ENCODE data around the gene RCVRN.

RCVRN gene

DNA sequence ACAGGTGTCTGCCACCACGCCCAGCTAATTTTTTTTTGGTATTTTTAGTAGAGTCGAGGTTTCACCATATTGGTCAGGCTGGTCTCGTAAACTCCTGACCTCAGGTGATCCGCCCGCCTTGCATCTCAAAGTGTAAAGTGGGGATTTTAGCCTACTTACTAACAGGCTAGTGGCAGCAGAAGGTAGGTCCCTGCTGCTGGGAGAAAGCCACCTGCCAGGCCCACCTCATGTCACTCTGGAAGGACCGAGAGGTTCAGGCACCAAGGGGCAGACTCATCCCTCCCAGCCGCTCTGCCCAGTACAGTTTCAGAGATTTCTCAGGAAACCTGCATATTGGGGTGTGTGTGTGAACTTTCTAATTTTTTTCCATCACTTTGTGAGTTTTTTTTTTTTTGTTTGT lies 2.1 kb upstream of the RCVRN start:
- H3K27me3 ChIP-seq (ENCODE audit: control insufficient read depth, insufficient read depth, low read length): no peaks in the 10 kb centered on the region
- peaks cover 8% of the 10 kb centered on the region for H3K4me1 ChIP-seq (ENCODE audit: control insufficient read depth, low read depth, low read length)
- no peaks in the 10 kb centered on the region for H3K36me3 ChIP-seq (ENCODE audit: control insufficient read depth, low read depth, low read length)
- no peak overlapping the region for H3K4me3 ChIP-seq (ENCODE audit: low read length)
- no peaks in the 10 kb centered on the region for H3K9me3 ChIP-seq (ENCODE audit: control insufficient read depth, low read depth, low read length)
- H3K27ac ChIP-seq (ENCODE audit: low read length): no peak overlapping the region
- no peak overlapping the region for H3K9ac ChIP-seq (ENCODE audit: low read length)

- peaks cover 8% of the 10 kb centered on the region for H3K4me1 ChIP-seq (ENCODE audit: control insufficient read depth, low read depth, low read length)
- no peak overlapping the region for H3K4me3 ChIP-seq (ENCODE audit: low read length)
- no peaks in the 10 kb centered on the region for H3K27me3 ChIP-seq (ENCODE audit: control insufficient read depth, insufficient read depth, low read length)
- H3K9me3 ChIP-seq (ENCODE audit: control insufficient read depth, low read depth, low read length): no peaks in the 10 kb centered on the region
- no peak overlapping the region for H3K27ac ChIP-seq (ENCODE audit: low read length)
- no peaks in the 10 kb centered on the region for H3K36me3 ChIP-seq (ENCODE audit: control insufficient read depth, low read depth, low read length)
- no peak overlapping the region for H3K9ac ChIP-seq (ENCODE audit: low read length)
These were observed 1.5 kb upstream of the RCVRN start for GRCh38 chr17:9906616-9907015.

DNA sequence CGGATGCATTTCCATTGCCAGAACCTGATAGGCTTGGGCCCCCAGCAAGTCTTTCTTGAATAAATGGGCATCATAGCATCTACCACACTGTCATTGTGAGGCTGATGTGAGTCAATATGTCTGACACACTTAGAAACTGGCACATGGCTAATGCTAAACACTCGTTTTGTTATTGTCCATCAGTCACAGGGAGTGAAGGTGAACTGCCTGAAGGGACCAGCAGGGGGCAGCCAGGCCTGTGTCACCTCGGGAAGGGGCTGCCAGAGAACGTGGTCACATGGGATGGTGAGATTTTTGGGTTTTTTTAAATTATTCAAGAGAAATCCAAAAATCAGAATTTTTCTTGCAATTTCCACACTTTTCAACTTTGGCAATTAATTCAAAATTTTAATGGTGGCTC lies 831 bp upstream of the RCVRN start:
- Histone ChIP-seq H3K4me3 (ENCODE audit: low read length) (no peak overlapping the region), H3K9me3 (ENCODE audit: control insufficient read depth, low read depth, low read length) (no peaks in the 10 kb centered on the region), H3K36me3 (ENCODE audit: control insufficient read depth, low read depth, low read length) (no peaks in the 10 kb centered on the region), H3K9ac (ENCODE audit: low read length) (no peak overlapping the region), H3K4me1 (ENCODE audit: control insufficient read depth, low read depth, low read length) (peaks cover 8% of the 10 kb centered on the region), H3K27ac (ENCODE audit: low read length) (no peak overlapping the region), H3K27me3 (ENCODE audit: control insufficient read depth, insufficient read depth, low read length) (no peaks in the 10 kb centered on the region)

DNA sequence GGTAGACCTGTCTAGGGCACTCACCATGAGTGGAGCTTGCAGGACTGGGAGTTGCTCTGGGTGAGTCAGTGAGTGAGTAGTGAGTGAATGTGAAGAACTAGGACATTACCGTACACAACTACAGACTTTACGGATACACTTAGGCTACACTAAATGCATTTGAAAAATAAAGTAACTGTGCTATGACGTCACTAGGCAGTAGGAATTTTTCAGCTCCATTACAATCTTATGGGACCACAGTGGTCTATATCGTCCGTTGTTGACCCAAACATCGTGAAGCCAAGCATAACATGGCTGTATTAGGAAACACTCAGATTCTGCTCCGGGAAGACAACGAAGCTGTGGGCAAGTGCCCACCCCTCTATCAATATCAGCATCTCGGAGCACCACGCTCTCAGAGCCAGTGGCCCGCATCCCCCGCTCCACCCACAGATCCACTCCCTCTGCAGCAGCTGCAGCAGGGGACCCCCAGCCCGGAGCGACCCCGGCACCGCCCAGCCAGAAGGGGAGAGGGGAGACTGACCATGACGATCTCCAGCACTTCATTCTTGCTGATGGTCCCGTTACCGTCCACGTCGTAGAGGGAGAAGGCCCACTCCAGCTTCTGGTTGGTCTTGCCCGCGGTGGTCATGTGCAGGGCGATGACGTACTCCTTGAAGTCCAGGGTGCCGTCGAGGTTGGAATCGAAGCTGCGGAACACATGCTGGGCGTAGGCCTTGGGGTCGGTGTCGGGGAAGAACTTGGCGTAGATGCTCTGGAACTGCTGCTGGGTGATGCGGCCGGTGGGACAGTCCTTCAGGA lies 594 bp downstream of the RCVRN start:
- H3K9ac ChIP-seq (ENCODE audit: low read length): no peak overlapping the region
- no peaks in the 10 kb centered on the region for H3K9me3 ChIP-seq (ENCODE audit: control insufficient read depth, low read depth, low read length)
- H3K27me3 ChIP-seq (ENCODE audit: control insufficient read depth, insufficient read depth, low read length): no peaks in the 10 kb centered on the region
- peaks cover 8% of the 10 kb centered on the region for H3K4me1 ChIP-seq (ENCODE audit: control insufficient read depth, low read depth, low read length)
- H3K36me3 ChIP-seq (ENCODE audit: control insufficient read depth, low read depth, low read length): no peaks in the 10 kb centered on the region
- no peak overlapping the region for H3K27ac ChIP-seq (ENCODE audit: low read length)
- no peak overlapping the region for H3K4me3 ChIP-seq (ENCODE audit: low read length)

- no peak overlapping the region for H3K27ac ChIP-seq (ENCODE audit: low read length)
- H3K36me3 ChIP-seq (ENCODE audit: control insufficient read depth, low read depth, low read length): no peaks in the 10 kb centered on the region
- H3K4me3 ChIP-seq (ENCODE audit: low read length): no peak overlapping the region
- no peaks in the 10 kb centered on the region for H3K4me1 ChIP-seq (ENCODE audit: control insufficient read depth, low read depth, low read length)
- no peaks in the 10 kb centered on the region for H3K9me3 ChIP-seq (ENCODE audit: control insufficient read depth, low read depth, low read length)
- no peaks in the 10 kb centered on the region for H3K27me3 ChIP-seq (ENCODE audit: control insufficient read depth, insufficient read depth, low read length)
- H3K9ac ChIP-seq (ENCODE audit: low read length): no peak overlapping the region
These were observed 3.0 kb downstream of the RCVRN start for GRCh38 chr17:9902120-9902519.

GRCh38 chr17:9900784-9901183 lies 4.3 kb downstream of the RCVRN start:
- Histone ChIP-seq H3K4me1 (ENCODE audit: control insufficient read depth, low read depth, low read length) (no peaks in the 10 kb centered on the region), H3K27me3 (ENCODE audit: control insufficient read depth, insufficient read depth, low read length) (no peaks in the 10 kb centered on the region), H3K27ac (ENCODE audit: low read length) (no peak overlapping the region), H3K9ac (ENCODE audit: low read length) (no peak overlapping the region), H3K36me3 (ENCODE audit: control insufficient read depth, low read depth, low read length) (no peaks in the 10 kb centered on the region), H3K4me3 (ENCODE audit: low read length) (no peak overlapping the region), H3K9me3 (ENCODE audit: control insufficient read depth, low read depth, low read length) (no peaks in the 10 kb centered on the region)

DNA sequence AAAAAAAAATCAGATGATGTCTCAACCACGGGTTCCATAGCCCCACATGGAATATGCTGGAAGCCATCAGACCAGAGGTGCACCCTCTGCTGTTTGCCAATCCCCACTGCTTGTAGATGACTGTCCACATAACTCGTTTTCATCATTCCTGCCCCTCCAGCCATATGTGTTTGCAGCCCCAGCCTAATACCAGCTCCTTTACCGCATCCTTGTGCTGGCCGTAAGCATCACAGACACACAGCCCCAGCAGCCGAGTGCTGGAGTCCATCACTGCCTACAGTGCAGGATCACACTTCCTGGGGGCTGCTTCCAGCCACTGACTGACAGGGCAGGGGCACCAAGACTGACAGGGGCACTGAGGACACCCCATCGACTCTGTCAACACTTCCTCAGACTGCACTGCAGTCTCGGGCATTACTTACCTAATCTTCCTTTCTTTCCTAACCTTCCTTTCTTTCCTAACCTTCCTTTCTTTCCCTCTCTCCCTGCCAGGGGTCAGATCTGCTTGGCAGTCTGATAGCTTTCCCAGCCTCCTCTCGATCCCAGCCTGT lies 5.0 kb downstream of the RCVRN start:
- no peak overlapping the region for H3K27ac ChIP-seq (ENCODE audit: low read length)
- no peaks in the 10 kb centered on the region for H3K9me3 ChIP-seq (ENCODE audit: control insufficient read depth, low read depth, low read length)
- no peaks in the 10 kb centered on the region for H3K27me3 ChIP-seq (ENCODE audit: control insufficient read depth, insufficient read depth, low read length)
- H3K4me1 ChIP-seq (ENCODE audit: control insufficient read depth, low read depth, low read length): no peaks in the 10 kb centered on the region
- no peak overlapping the region for H3K9ac ChIP-seq (ENCODE audit: low read length)
- no peak overlapping the region for H3K4me3 ChIP-seq (ENCODE audit: low read length)
- H3K36me3 ChIP-seq (ENCODE audit: control insufficient read depth, low read depth, low read length): no peaks in the 10 kb centered on the region

GRCh38 chr17:9899280-9900043 lies 5.6 kb downstream of the RCVRN start:
- Histone ChIP-seq H3K36me3 (ENCODE audit: control insufficient read depth, low read depth, low read length) (no peaks in the 10 kb centered on the region), H3K9me3 (ENCODE audit: control insufficient read depth, low read depth, low read length) (no peaks in the 10 kb centered on the region), H3K27ac (ENCODE audit: low read length) (no peak overlapping the region), H3K27me3 (ENCODE audit: control insufficient read depth, insufficient read depth, low read length) (no peaks in the 10 kb centered on the region), H3K4me1 (ENCODE audit: control insufficient read depth, low read depth, low read length) (no peaks in the 10 kb centered on the region), H3K9ac (ENCODE audit: low read length) (no peak overlapping the region), H3K4me3 (ENCODE audit: low read length) (no peak overlapping the region)

- Histone ChIP-seq H3K36me3 (ENCODE audit: control insufficient read depth, low read depth, low read length) (no peaks in the 10 kb centered on the region), H3K9me3 (ENCODE audit: control insufficient read depth, low read depth, low read length) (no peaks in the 10 kb centered on the region), H3K27me3 (ENCODE audit: control insufficient read depth, insufficient read depth, low read length) (no peaks in the 10 kb centered on the region), H3K27ac (ENCODE audit: low read length) (no peak overlapping the region), H3K4me3 (ENCODE audit: low read length) (no peak overlapping the region), H3K4me1 (ENCODE audit: control insufficient read depth, low read depth, low read length) (no peaks in the 10 kb centered on the region), H3K9ac (ENCODE audit: low read length) (no peak overlapping the region)
These were observed 6.3 kb downstream of the RCVRN start for GRCh38 chr17:9898812-9899211.

DNA sequence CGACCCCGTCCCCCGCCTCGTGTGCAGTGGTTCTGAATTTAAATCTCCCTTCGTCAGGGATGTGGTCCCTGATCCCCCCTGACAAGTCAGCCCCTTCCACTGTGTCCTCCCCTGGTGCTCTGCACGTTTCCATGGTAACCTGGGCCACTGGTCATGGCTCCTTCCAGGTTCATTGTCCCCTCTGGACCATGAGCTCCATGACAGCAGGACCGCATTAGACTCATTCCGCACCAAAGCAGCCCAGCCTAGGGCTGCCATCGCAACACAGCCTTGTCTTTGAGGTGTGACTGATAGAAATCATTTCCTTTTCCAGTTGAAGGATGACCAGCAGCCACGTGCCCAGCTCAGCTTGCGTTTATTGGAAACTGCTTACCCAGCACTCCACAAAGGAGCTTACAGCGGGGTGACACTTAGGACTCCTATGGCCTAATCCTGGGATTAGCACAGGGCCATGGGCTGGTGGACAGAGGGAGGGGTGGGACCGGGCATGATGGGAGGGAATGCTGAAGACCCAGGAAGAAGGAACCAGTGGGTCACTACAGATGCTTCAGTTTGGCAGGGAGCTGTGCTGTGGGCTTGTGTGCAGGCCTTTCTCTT lies 7.6 kb downstream of the RCVRN start:
- no peak overlapping the region for H3K4me3 ChIP-seq (ENCODE audit: low read length)
- no peaks in the 10 kb centered on the region for H3K9me3 ChIP-seq (ENCODE audit: control insufficient read depth, low read depth, low read length)
- H3K4me1 ChIP-seq (ENCODE audit: control insufficient read depth, low read depth, low read length): no peaks in the 10 kb centered on the region
- no peaks in the 10 kb centered on the region for H3K27me3 ChIP-seq (ENCODE audit: control insufficient read depth, insufficient read depth, low read length)
- no peaks in the 10 kb centered on the region for H3K36me3 ChIP-seq (ENCODE audit: control insufficient read depth, low read depth, low read length)
- no peak overlapping the region for H3K9ac ChIP-seq (ENCODE audit: low read length)
- no peak overlapping the region for H3K27ac ChIP-seq (ENCODE audit: low read length)

GRCh38 chr17:9895923-9896322 lies 9.1 kb downstream of the RCVRN start:
- Histone ChIP-seq H3K4me3 (ENCODE audit: low read length) (no peak overlapping the region), H3K36me3 (ENCODE audit: control insufficient read depth, low read depth, low read length) (no peaks in the 10 kb centered on the region), H3K9me3 (ENCODE audit: control insufficient read depth, low read depth, low read length) (no peaks in the 10 kb centered on the region), H3K27ac (ENCODE audit: low read length) (no peak overlapping the region), H3K27me3 (ENCODE audit: control insufficient read depth, insufficient read depth, low read length) (no peaks in the 10 kb centered on the region), H3K9ac (ENCODE audit: low read length) (no peak overlapping the region), H3K4me1 (ENCODE audit: control insufficient read depth, low read depth, low read length) (no peaks in the 10 kb centered on the region)
